VCaP (cell line): ENCODE measurements around the gene CEACAM16.

Experiments
- H3K27ac ChIP-seq: fragments of 450-650 bp; 2 replicates; pipeline ENCODE4 v1.5.1; 2017
- TF ChIP-seq, protein P1 (sequence below): fragments of 450-650 bp; conservative IDR thresholded peaks from 2 replicates; pipeline ENCODE4 v1.5.1; 2017; ENCODE audit warnings: mild to moderate bottlenecking, moderate library complexity

The CEACAM16 gene

DNA sequence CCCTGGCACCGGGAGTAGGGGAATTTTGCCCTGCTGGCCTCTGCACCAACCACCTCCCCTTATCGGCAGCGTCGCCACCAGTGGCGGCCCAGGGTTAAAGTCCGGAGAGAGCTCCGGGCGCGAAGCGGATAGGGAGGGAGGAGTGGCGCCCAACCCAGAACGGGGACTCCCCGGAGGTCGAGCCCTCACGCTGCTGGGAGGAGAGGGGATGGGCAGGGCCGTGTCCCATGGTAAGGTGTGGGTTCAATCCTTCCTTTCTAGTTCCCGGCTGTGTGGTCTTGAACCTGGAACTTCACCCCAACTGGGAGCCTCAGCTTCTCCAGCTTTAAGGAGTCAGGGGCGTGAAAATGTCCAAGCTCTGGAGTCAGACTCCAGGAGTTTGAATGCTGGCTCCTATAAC, 26.3 kb downstream of the CEACAM16 start:
- TF ChIP-seq, protein P1, sequence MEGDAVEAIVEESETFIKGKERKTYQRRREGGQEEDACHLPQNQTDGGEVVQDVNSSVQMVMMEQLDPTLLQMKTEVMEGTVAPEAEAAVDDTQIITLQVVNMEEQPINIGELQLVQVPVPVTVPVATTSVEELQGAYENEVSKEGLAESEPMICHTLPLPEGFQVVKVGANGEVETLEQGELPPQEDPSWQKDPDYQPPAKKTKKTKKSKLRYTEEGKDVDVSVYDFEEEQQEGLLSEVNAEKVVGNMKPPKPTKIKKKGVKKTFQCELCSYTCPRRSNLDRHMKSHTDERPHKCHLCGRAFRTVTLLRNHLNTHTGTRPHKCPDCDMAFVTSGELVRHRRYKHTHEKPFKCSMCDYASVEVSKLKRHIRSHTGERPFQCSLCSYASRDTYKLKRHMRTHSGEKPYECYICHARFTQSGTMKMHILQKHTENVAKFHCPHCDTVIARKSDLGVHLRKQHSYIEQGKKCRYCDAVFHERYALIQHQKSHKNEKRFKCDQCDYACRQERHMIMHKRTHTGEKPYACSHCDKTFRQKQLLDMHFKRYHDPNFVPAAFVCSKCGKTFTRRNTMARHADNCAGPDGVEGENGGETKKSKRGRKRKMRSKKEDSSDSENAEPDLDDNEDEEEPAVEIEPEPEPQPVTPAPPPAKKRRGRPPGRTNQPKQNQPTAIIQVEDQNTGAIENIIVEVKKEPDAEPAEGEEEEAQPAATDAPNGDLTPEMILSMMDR, result no peak
- no peak overlapping the region; the same call in 1 of the 2 replicates for H3K27ac ChIP-seq

DNA sequence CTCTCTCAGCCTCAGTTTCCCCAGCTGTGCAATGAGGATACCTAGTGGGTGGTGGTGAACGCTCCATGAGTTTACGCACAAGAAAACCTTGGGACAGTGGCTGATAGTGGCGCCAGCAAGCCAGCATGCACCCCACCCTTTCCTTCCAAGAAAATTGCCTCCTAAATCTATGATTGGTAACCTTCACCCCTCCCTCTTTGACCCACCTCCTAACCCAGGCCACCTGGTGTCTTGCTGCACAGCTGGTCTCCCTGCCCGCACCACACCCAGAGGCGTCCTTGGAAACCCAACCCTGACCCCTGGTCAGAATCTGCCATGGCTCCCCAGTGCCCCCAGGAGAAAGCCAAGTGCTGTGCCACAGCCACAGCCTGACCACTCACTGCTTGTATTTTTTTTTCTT, 26.7 kb downstream of the CEACAM16 start:
- peak overlapping the region; percentile 7; the same call in 1 of the 2 replicates for H3K27ac ChIP-seq
- TF ChIP-seq, protein P1, result no peak

DNA sequence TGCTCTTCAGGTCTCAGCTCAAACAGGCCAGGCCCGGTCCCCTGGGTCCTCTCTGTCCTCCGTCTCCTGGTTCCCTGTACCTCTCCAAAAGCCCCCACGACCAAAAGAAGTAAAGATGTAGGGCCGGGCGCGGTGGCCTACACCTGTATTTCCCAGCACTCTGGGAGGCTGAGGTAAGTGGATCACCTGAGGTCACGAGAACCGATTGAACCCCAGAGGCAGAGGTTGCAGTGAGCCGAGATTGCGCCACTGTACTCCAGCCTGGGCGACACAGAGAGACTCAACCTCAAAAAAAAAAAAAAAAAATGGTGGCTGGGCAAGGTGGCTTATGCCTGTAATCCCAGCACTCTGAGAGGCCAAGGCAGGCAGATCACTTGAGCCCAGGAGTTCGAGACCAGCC, 27.5 kb downstream of the CEACAM16 start:
- TF ChIP-seq, protein P1, result no peak
- no peak overlapping the region; the same call in 1 of the 2 replicates for H3K27ac ChIP-seq

- H3K27ac ChIP-seq, result no peak overlapping the region
- TF ChIP-seq, protein P1, result no peak
Observed at GRCh38 chr19:44728178-44728577, 29.2 kb downstream of the CEACAM16 start.

DNA sequence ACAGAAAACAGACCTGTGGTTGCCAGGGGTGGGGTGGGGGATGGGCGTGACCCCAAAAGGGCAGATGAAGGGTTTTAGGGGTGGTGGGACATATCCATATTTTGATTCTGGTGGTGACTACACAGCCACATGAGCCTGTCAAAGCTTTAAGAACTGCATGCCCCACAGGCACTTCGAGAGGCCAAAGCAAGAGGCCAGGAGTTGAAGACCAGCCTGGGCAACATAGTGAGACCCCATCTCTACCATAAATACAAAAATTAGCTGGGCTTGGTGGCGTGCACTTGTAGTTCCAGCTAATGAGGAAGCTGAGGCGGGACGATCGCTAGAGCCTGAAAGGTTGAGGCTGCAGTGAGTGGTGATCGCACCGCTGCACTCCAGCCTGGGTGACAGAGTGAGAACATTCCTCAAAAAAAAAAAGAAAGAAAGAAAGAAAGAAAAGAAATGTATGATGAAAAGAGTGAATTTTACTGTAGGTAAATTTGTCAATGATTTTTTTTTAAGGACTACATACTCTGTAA, 30.6 kb downstream of the CEACAM16 start:
- TF ChIP-seq, protein P1, result no peak

DNA sequence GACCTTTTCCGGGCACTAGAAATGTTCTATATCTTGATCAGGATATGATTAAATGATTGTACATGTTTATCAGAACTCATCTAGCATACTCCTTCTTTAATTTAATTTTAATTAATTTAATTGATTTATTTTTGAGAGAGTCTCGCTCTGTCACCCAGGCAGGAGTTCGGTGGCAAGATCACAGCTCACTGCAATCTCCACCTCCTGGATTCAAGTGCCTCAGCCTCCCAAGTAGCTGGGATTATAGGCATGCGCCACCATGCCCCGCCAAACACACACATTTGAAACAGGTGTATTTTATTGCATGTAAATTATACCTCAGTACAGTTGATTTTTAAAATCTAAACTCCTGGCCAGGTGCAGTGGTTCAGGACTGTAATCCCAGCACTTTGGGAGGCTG, 32.1 kb downstream of the CEACAM16 start:
- TF ChIP-seq, protein P1, result no peak
- no peak overlapping the region for H3K27ac ChIP-seq

More for the DNA sequence above, 30.6 kb downstream of the CEACAM16 start:
- H3K27ac ChIP-seq, result no peak overlapping the region

- no peak overlapping the region for H3K27ac ChIP-seq
- TF ChIP-seq, protein P1, result no peak
Observed at GRCh38 chr19:44731622-44732021, 32.7 kb downstream of the CEACAM16 start.
